OCI-LY3 (cell line): ENCODE measurements around the gene FLOT1.

ENCODE experiments used
- EZH2phosphoT487 ChIP-seq: fragments of 200-600 bp; shearing (Covaris generic); IDR thresholded peaks from 2 replicates; pipeline ENCODE4 v1.6.1; 2018; ENCODE audit warnings: antibody characterized with exemption, mixed run types, low read depth
- TF ChIP-seq, protein P1 (sequence below): fragments of 200-600, 300-600 bp; sonication (generic); IDR thresholded peaks from 2 replicates; pipeline ENCODE4 v1.5.1; 2014; ENCODE audit warnings: antibody characterized with exemption, low read length, low read depth

DNA sequence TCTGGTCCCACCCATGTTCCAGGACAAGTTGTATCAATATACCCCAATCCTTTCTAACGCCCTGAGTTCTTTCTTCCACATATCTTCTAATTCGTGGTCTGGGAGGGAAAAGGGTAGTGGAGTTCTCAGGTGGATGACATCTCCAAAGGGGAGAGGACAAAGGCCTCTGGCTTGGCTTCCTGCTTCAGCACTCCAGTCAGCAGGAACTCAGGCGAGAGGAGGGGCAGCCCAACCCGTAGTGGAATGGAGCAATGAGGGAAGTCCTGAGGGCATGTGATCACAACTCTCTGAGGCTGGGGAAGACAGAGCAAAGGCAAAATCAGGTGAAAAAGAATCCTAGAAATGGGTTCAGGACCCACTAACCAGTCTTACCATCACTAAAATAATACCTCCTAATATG is 42.1 kb downstream of the FLOT1 start:
- TF ChIP-seq, protein P1, sequence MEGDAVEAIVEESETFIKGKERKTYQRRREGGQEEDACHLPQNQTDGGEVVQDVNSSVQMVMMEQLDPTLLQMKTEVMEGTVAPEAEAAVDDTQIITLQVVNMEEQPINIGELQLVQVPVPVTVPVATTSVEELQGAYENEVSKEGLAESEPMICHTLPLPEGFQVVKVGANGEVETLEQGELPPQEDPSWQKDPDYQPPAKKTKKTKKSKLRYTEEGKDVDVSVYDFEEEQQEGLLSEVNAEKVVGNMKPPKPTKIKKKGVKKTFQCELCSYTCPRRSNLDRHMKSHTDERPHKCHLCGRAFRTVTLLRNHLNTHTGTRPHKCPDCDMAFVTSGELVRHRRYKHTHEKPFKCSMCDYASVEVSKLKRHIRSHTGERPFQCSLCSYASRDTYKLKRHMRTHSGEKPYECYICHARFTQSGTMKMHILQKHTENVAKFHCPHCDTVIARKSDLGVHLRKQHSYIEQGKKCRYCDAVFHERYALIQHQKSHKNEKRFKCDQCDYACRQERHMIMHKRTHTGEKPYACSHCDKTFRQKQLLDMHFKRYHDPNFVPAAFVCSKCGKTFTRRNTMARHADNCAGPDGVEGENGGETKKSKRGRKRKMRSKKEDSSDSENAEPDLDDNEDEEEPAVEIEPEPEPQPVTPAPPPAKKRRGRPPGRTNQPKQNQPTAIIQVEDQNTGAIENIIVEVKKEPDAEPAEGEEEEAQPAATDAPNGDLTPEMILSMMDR, result no peak
- TF ChIP-seq EZH2phosphoT487, result no peak
